ENCODE results near the gene SRGAP1.

Gene SRGAP1

DNA sequence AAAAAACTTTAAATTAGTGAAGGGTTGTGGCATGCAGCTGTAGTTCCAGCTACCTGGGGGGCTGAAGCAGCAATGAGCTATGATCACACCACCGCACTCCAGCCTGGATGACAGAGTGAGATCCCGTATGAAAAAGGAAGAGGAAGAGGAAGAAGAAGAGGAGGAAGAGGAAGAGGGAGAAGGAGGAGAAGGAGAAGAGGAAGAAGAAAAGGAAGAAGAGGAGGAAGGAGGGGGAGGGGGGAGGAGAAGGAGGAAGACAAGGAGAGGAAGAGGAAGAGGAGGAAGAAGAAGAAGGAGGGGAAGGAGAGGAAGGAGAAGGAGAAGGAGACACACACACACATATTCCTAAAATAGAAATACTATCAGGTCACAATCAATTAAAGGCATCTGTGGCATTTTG is 32.7 kb upstream of the SRGAP1 start:
- no peak for DNase-seq (ENCODE audit: low read depth, low spot score)
- no CpG with 5 or more reads among the region's 2 CpGs for WGBS (ENCODE audit: insufficient coverage, insufficient read length)

DNA sequence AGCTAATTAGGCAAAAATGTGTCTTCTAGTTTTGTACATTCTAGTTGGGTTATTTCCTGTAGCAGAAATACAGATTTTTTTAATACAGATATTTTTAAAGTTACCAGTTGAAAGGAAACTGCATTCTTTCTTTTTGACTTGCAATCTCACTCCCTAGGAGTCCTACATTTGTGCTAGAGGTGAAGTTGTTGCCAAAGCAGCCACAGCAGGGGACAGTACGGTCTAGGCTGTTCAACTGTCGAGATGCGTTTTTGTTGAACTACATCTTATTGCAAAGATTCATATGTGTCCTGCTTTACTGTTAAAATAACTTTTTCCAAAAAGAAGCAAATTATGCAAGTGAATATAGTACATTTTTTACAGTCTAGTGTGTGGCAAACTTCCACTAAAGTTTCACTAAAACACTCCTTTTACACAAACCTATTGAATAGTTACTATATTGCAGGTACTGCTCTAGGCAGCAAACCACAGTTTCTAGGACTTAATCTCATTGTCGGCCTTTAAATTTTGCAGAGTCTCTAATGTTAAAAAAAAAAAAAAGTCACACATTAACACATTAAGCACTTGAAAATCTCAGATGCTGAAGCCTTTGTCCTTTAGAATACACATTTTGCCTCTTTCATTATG is 30.2 kb upstream of the SRGAP1 start:
- Histone ChIP-seq H3K27ac (ENCODE audit: low read length) (no peak overlapping the region), H3K4me1 (ENCODE audit: control insufficient read depth, insufficient read depth, low read length) (no peaks in the 10 kb centered on the region), H3K9me3 (ENCODE audit: control insufficient read depth, insufficient read depth, low read length) (no peaks in the 10 kb centered on the region), H3K36me3 (ENCODE audit: control insufficient read depth, insufficient read depth, low read length) (no peaks in the 10 kb centered on the region), H3K27me3 (ENCODE audit: control insufficient read depth, insufficient read depth, low read length) (no peaks in the 10 kb centered on the region), H3K4me3 (ENCODE audit: low read length) (no peak overlapping the region)
- no peak for DNase-seq (ENCODE audit: low read depth, low spot score)
- no CpG with 5 or more reads among the region's 4 CpGs for WGBS (ENCODE audit: insufficient coverage, insufficient read length)

More for the DNA sequence above, 32.7 kb upstream of the SRGAP1 start:
- Histone ChIP-seq H3K4me1 (ENCODE audit: control insufficient read depth, insufficient read depth, low read length) (no peaks in the 10 kb centered on the region), H3K4me3 (ENCODE audit: low read length) (no peak overlapping the region), H3K27ac (ENCODE audit: low read length) (no peak overlapping the region), H3K9me3 (ENCODE audit: control insufficient read depth, insufficient read depth, low read length) (no peaks in the 10 kb centered on the region), H3K36me3 (ENCODE audit: control insufficient read depth, insufficient read depth, low read length) (no peaks in the 10 kb centered on the region), H3K27me3 (ENCODE audit: control insufficient read depth, insufficient read depth, low read length) (no peaks in the 10 kb centered on the region)

DNA sequence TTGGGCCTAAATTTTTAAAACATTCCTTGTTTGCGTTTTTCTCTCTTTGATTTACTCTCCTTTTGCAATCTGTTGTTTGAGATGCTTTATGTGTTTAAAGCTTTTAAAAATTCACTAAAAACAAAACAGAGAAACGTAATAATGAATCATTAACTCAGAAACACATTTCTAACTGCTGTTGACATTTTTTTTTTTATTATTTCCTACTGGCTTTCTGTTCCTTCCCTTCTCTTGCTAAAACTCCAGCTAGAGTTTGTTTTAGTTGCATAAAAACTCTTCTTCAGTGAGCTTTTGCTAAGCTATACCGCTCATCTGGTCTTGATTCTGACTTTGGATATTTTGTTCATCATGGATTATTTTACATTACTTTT is 29.0 kb upstream of the SRGAP1 start:
- no peaks in the 10 kb centered on the region for H3K27me3 ChIP-seq (ENCODE audit: control insufficient read depth, insufficient read depth, low read length)
- no peaks in the 10 kb centered on the region for H3K36me3 ChIP-seq (ENCODE audit: control insufficient read depth, insufficient read depth, low read length)
- no peak for DNase-seq (ENCODE audit: low read depth, low spot score)
- no peak overlapping the region for H3K27ac ChIP-seq (ENCODE audit: low read length)
- no peaks in the 10 kb centered on the region for H3K4me1 ChIP-seq (ENCODE audit: control insufficient read depth, insufficient read depth, low read length)
- no CpG with 5 or more reads among the region's 3 CpGs for WGBS (ENCODE audit: insufficient coverage, insufficient read length)
- H3K9me3 ChIP-seq (ENCODE audit: control insufficient read depth, insufficient read depth, low read length), result no peaks in the 10 kb centered on the region
- H3K4me3 ChIP-seq (ENCODE audit: low read length), result no peak overlapping the region

DNA sequence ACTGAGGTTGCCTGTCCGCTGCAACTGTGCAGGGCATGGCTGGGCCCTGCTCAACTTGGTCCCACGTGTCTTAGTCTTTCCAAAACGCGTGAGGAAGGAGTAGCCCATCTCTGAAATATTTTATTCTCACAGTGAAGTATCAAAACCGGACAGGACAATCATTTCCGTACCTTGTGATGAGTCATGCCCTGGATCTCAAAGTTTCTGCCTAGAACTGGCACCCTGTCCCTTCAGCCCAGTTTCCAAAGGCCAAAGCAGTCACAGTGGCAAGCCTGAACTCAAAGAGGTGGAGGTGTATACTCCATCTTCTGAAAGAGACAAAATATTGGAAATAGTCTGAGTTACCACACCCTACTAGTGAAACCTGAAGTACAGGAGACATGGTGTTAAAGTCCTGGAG is 28.5 kb upstream of the SRGAP1 start:
- H3K27ac ChIP-seq (ENCODE audit: low read length), result no peak overlapping the region
- no peaks in the 10 kb centered on the region for H3K36me3 ChIP-seq (ENCODE audit: control insufficient read depth, insufficient read depth, low read length)
- no peak overlapping the region for H3K4me3 ChIP-seq (ENCODE audit: low read length)
- WGBS (ENCODE audit: insufficient coverage, insufficient read length), result no CpG with 5 or more reads among the region's 6 CpGs
- H3K27me3 ChIP-seq (ENCODE audit: control insufficient read depth, insufficient read depth, low read length), result no peaks in the 10 kb centered on the region
- H3K4me1 ChIP-seq (ENCODE audit: control insufficient read depth, insufficient read depth, low read length), result no peaks in the 10 kb centered on the region
- no peaks in the 10 kb centered on the region for H3K9me3 ChIP-seq (ENCODE audit: control insufficient read depth, insufficient read depth, low read length)
- no peak for DNase-seq (ENCODE audit: low read depth, low spot score)

DNA sequence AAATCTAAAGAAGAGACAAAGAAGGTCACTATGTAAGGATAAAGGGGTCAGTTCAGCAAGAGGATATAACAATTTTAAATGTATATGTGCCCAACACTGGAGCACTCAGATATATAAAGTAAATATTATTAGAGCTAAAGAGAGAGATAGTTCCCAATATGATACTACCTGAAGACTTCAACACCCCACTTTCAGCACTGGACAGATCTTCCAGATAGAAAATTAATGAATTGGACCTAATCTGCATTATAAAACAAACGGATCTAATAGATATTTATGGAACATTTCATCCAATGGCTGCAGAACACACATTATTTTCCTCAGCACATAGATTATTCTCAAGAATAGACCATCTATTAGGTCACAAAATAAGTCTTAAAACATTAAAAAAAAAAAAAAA is 24.1 kb upstream of the SRGAP1 start:
- Histone ChIP-seq H3K36me3 (ENCODE audit: control insufficient read depth, insufficient read depth, low read length) (no peaks in the 10 kb centered on the region), H3K27me3 (ENCODE audit: control insufficient read depth, insufficient read depth, low read length) (no peaks in the 10 kb centered on the region), H3K4me3 (ENCODE audit: low read length) (no peak overlapping the region), H3K9me3 (ENCODE audit: control insufficient read depth, insufficient read depth, low read length) (no peaks in the 10 kb centered on the region), H3K4me1 (ENCODE audit: control insufficient read depth, insufficient read depth, low read length) (no peaks in the 10 kb centered on the region), H3K27ac (ENCODE audit: low read length) (no peak overlapping the region)
- no peak for DNase-seq (ENCODE audit: low read depth, low spot score)
- WGBS (ENCODE audit: insufficient coverage, insufficient read length), result no CpG with 5 or more reads among the region's 1 CpG

DNA sequence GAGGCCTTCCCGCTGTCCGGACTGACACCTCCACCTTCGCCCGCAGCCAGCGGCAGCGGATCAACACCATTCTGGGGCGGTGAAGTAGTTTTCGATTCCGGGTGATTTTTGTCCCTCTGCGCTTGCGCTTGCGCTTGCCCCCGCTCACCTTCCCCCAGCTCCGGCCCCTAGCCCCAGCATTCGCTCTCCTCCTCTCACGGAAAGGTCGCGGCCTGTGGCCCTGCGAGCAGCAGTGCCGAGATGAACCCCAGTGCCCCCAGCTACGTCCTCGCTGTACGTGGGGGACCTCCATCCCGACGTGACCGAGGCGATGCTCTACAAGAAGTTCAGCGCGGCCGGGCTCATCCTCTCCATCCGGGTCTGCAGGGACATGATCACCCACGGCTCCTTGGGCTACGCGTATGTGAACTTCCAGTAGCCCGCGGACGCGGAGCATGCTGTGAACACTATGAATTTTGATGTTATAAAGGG is 22.7 kb upstream of the SRGAP1 start:
- H3K4me1 ChIP-seq (ENCODE audit: control insufficient read depth, insufficient read depth, low read length), result no peaks in the 10 kb centered on the region
- DNase-seq (ENCODE audit: low read depth, low spot score), result no peak
- no peaks in the 10 kb centered on the region for H3K27me3 ChIP-seq (ENCODE audit: control insufficient read depth, insufficient read depth, low read length)
- no peaks in the 10 kb centered on the region for H3K36me3 ChIP-seq (ENCODE audit: control insufficient read depth, insufficient read depth, low read length)
- no CpG with 5 or more reads among the region's 38 CpGs for WGBS (ENCODE audit: insufficient coverage, insufficient read length)
- H3K4me3 ChIP-seq (ENCODE audit: low read length), result no peak overlapping the region
- H3K9me3 ChIP-seq (ENCODE audit: control insufficient read depth, insufficient read depth, low read length), result no peaks in the 10 kb centered on the region
- H3K27ac ChIP-seq (ENCODE audit: low read length), result no peak overlapping the region

DNA sequence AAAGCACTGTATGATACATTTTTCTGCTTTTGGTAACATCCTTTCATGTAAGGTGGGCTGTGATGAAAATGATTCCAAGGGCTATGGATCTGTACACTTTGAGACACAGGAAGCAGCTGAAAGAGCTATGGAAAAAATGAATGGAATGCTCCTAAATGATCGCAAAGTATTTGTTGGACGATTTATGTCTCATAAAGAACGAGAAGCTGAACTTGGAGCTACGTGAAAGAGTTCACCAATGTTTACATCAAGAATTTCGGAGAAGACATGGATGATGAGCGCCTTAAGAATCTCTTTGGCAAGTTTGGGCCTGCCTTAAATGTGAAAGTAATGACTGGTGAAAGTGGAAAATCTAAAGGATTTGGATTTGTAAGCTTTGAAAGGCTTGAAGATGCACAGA is 22.1 kb upstream of the SRGAP1 start:
- Histone ChIP-seq H3K36me3 (ENCODE audit: control insufficient read depth, insufficient read depth, low read length) (no peaks in the 10 kb centered on the region), H3K27me3 (ENCODE audit: control insufficient read depth, insufficient read depth, low read length) (no peaks in the 10 kb centered on the region), H3K4me1 (ENCODE audit: control insufficient read depth, insufficient read depth, low read length) (no peaks in the 10 kb centered on the region), H3K27ac (ENCODE audit: low read length) (no peak overlapping the region), H3K4me3 (ENCODE audit: low read length) (no peak overlapping the region), H3K9me3 (ENCODE audit: control insufficient read depth, insufficient read depth, low read length) (no peaks in the 10 kb centered on the region)
- no peak for DNase-seq (ENCODE audit: low read depth, low spot score)
- no CpG with 5 or more reads among the region's 6 CpGs for WGBS (ENCODE audit: insufficient coverage, insufficient read length)

DNA sequence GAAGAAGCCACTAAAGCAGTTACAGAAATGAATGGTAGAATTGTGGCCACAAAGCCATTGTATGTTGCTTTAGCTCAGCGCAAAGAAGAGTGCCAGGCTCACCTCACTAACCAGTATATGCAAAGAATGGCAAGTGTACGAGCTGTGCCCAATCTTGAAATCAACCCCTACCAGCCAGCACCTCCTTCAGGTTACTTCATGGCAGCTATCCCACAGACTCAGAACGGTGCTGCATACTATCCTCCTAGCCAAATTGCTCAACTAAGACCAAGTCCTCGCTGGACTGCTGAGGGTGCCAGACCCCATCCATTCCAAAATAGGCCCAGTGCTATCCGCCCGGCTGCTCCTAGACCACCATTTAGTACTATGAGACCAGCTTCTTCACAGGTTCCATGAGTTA is 21.5 kb upstream of the SRGAP1 start:
- H3K9me3 ChIP-seq (ENCODE audit: control insufficient read depth, insufficient read depth, low read length), result no peaks in the 10 kb centered on the region
- H3K4me3 ChIP-seq (ENCODE audit: low read length), result no peak overlapping the region
- WGBS (ENCODE audit: insufficient coverage, insufficient read length), result no CpG with 5 or more reads among the region's 6 CpGs
- H3K36me3 ChIP-seq (ENCODE audit: control insufficient read depth, insufficient read depth, low read length), result no peaks in the 10 kb centered on the region
- no peak overlapping the region for H3K27ac ChIP-seq (ENCODE audit: low read length)
- DNase-seq (ENCODE audit: low read depth, low spot score), result no peak
- no peaks in the 10 kb centered on the region for H3K4me1 ChIP-seq (ENCODE audit: control insufficient read depth, insufficient read depth, low read length)
- H3K27me3 ChIP-seq (ENCODE audit: control insufficient read depth, insufficient read depth, low read length), result no peaks in the 10 kb centered on the region

DNA sequence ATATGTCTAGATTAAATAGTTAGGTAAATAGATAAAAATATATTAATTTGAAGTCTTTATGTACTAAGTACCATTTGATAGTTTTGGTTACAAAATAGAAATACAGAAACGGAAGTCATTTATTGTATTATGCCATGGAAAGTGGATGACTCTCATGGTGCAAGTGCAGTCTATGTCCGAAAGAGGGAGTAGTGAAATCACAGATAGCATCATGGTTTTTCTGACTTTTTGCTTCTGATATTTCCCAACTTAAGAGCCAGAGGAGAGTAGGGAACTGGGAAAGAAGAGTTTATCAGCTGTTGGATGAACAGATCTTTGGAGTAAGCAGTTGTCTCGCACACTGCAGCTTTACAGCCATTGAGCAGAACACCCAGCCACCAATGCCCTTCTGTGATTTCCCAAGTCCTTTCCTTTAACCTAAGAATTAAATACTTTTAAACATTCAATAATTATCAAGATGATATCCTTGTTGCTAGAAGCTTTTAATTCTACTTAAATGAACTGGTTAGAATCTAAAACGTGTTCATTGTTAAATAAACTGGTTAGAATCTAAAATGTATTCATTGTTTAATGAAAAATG is 18.4 kb upstream of the SRGAP1 start:
- no CpG with 5 or more reads among the region's 4 CpGs for WGBS (ENCODE audit: insufficient coverage, insufficient read length)
- Histone ChIP-seq H3K27ac (ENCODE audit: low read length) (no peak overlapping the region), H3K4me1 (ENCODE audit: control insufficient read depth, insufficient read depth, low read length) (no peaks in the 10 kb centered on the region), H3K4me3 (ENCODE audit: low read length) (no peak overlapping the region), H3K36me3 (ENCODE audit: control insufficient read depth, insufficient read depth, low read length) (no peaks in the 10 kb centered on the region), H3K9me3 (ENCODE audit: control insufficient read depth, insufficient read depth, low read length) (no peaks in the 10 kb centered on the region), H3K27me3 (ENCODE audit: control insufficient read depth, insufficient read depth, low read length) (no peaks in the 10 kb centered on the region)
- DNase-seq (ENCODE audit: low read depth, low spot score), result no peak

DNA sequence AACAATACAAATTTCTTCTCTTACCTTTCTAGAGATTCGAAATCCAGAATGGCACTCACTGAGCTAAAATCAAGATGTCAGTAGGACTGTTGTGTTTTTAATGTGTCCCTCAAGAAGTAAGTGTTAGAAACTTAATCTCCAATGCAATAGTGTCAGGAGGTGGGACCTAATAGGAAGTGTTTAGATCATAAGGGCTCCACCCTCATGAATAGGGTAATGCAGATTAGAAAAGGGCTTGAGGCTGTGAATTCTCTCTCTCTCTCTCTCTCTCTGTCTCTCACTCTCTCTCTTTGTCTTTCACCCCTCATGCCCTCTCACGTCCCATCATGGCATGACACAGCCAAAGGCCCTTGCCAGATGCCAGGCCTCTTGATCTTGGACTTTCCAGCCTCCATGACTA is 15.6 kb upstream of the SRGAP1 start:
- no peak for DNase-seq (ENCODE audit: low read depth, low spot score)
- Histone ChIP-seq H3K4me1 (ENCODE audit: control insufficient read depth, insufficient read depth, low read length) (no peaks in the 10 kb centered on the region), H3K27me3 (ENCODE audit: control insufficient read depth, insufficient read depth, low read length) (no peaks in the 10 kb centered on the region), H3K27ac (ENCODE audit: low read length) (no peak overlapping the region), H3K9me3 (ENCODE audit: control insufficient read depth, insufficient read depth, low read length) (no peaks in the 10 kb centered on the region), H3K36me3 (ENCODE audit: control insufficient read depth, insufficient read depth, low read length) (no peaks in the 10 kb centered on the region), H3K4me3 (ENCODE audit: low read length) (no peak overlapping the region)
- no CpG with 5 or more reads among the region's 2 CpGs for WGBS (ENCODE audit: insufficient coverage, insufficient read length)

DNA sequence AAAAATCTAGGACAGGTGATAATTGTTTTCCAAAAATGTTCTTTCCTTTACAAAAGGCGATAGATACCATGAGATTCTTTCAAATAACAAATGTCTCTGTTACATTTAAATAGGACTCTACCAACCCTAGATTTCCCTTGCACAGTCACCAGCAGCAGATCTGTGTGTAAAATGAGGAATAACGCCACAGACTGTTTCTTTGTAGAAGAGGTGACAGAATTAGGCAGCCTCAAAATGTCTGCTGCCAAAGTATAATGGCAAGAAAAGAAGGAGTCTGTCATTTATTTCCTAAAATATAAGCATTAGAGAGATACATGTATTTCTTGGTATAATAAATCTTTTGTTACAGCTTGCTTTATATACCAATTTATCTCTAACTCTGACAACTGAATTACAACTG is 8.5 kb upstream of the SRGAP1 start:
- WGBS (ENCODE audit: insufficient coverage, insufficient read length), result no CpG with 5 or more reads among the region's 2 CpGs

More for the DNA sequence above, 8.5 kb upstream of the SRGAP1 start:
- no peak overlapping the region for H3K4me3 ChIP-seq (ENCODE audit: low read length)
- no peaks in the 10 kb centered on the region for H3K36me3 ChIP-seq (ENCODE audit: control insufficient read depth, insufficient read depth, low read length)
- no peaks in the 10 kb centered on the region for H3K9me3 ChIP-seq (ENCODE audit: control insufficient read depth, insufficient read depth, low read length)
- H3K27me3 ChIP-seq (ENCODE audit: control insufficient read depth, insufficient read depth, low read length), result no peaks in the 10 kb centered on the region
- H3K4me1 ChIP-seq (ENCODE audit: control insufficient read depth, insufficient read depth, low read length), result no peaks in the 10 kb centered on the region
- no peak for DNase-seq (ENCODE audit: low read depth, low spot score)
- H3K27ac ChIP-seq (ENCODE audit: low read length), result no peak overlapping the region
